GM12878 (cell line): ENCODE results near the gene FBLIM1. TPM values are rescaled to one million over a fixed set of nuclear protein-coding genes. Genes with fewer than 3 reads are reported as not detected.

Experiments
- ATF7 ChIP-seq: fragments of 450-650 bp; IDR thresholded peaks from 2 replicates; pipeline ENCODE4 v1.6.1; 2016; ENCODE audit warnings: low read depth, mild to moderate bottlenecking
- CBX3 ChIP-seq: fragments of 200-600 bp; sonication (generic); IDR thresholded peaks from 2 replicates; pipeline ENCODE4 v1.6.1; 2016; ENCODE audit warnings: low read depth, borderline replicate concordance
- E2F4 ChIP-seq: IDR thresholded peaks from 2 replicates; pipeline ENCODE4 v1.6.1; 2012; ENCODE audit warnings: low read depth, low read length, improper control_type of control experiment
- MLLT1 ChIP-seq: fragments of 450-650 bp; IDR thresholded peaks from 2 replicates; pipeline ENCODE4 v1.6.1; 2016; ENCODE audit warnings: mild to moderate bottlenecking
- POU2F2 ChIP-seq: IDR thresholded peaks from 3 replicates; pipeline ENCODE4 v1.6.1; 2011; ENCODE audit warnings: low read depth, mild to moderate bottlenecking, low read length, borderline replicate concordance
- RELA ChIP-seq: fragments of 450-650 bp; IDR thresholded peaks from 2 replicates; pipeline ENCODE4 v1.8.0; 2014; ENCODE audit warnings: borderline replicate concordance; ENCODE audit not compliant: partially characterized antibody
- SIN3A ChIP-seq: IDR thresholded peaks from 2 replicates; pipeline ENCODE4 v1.6.1; 2012; ENCODE audit warnings: low read depth, low read length, improper control_type of control experiment
- SIX5 ChIP-seq: IDR thresholded peaks from 2 replicates; pipeline ENCODE4 v1.6.1; 2011; ENCODE audit warnings: mild to moderate bottlenecking, low read depth, low read length, moderate library complexity; ENCODE audit not compliant: severe bottlenecking
- TCF12 ChIP-seq: IDR thresholded peaks from 2 replicates; pipeline ENCODE4 v1.6.1; 2011; ENCODE audit warnings: low read depth, mild to moderate bottlenecking, low read length
- WRNIP1 ChIP-seq: IDR thresholded peaks from 2 replicates; pipeline ENCODE4 v1.6.1; 2011; ENCODE audit warnings: low read depth, low read length, improper control_type of control experiment, borderline replicate concordance
- ZBTB11 ChIP-seq: fragments of 450-650 bp; formaldehyde crosslinking; IDR thresholded peaks from 2 replicates; pipeline ENCODE4 v1.5.0; 2022; ENCODE audit warnings: mild to moderate bottlenecking, missing genetic modification characterization
- ZBTB33 ChIP-seq: fragments of 450-650 bp; IDR thresholded peaks from 2 replicates; pipeline ENCODE4 v1.6.1; 2017; ENCODE audit warnings: mild to moderate bottlenecking
- ZBTB40 ChIP-seq: fragments of 450-650 bp; IDR thresholded peaks from 2 replicates; pipeline ENCODE4 v1.6.1; 2016; ENCODE audit warnings: mild to moderate bottlenecking, moderate library complexity, borderline replicate concordance
- ZSCAN29 ChIP-seq: fragments of 450-650 bp; IDR thresholded peaks from 2 replicates; pipeline ENCODE4 v1.6.1; 2017; ENCODE audit warnings: mild to moderate bottlenecking, moderate library complexity
- polyA plus RNA-seq, 11 experiments: library from polyadenylated mRNA; depleted of rRNA in 4 of 11; unstranded in 6 of 11; stranded (reverse) in 5 of 11; fragments of >200 nt; fragmentation: Nextera tagmentation in 4 of 11; fragmentation: Illumina TruSeq in 1 of 11; extraction: Ambion mirVana in 4 of 11; extraction: Trizol in 1 of 11; gene quantifications; 1 replicate in 1 of 11; 2 replicates in 10 of 11; pipeline versions ENCODE4 v1.2.1 to v1.2.3, GENCODE V29; 2011 to 2016; ENCODE audit warnings: inconsistent platforms in 2 of 11, missing spikeins in 2 of 11, low read depth in 1 of 11
- total RNA-seq, 4 experiments: library from RNA; depleted of rRNA in 3 of 4; stranded (reverse); fragments of >200 nt in 3 of 4; fragmentation: Illumina TruSeq in 1 of 4; extraction: Trizol in 1 of 4; gene quantifications; 2 replicates each; pipeline versions ENCODE4 v1.2.1 to v1.2.3, GENCODE V29; 2013 to 2021

FBLIM1 gene
- total and polyA plus RNA-seq, 10 of the 15 experiments (the other 5 are each of a cell fraction or from before 2014, with no cell fraction given), result 0.03 to 0.13 TPM; not detected in 8

- TF ChIP-seq ZBTB11 (CRISPR knock-in tag), result no peak
- TF ChIP-seq CBX3, result no peak
- TF ChIP-seq SIN3A, result no peak
- TF ChIP-seq SIX5, result no peak
- no peak for TF ChIP-seq ZBTB33
- no peak for TF ChIP-seq E2F4
- TF ChIP-seq MLLT1, result no peak
- TF ChIP-seq POU2F2, result no peak
- TF ChIP-seq ZSCAN29, result no peak
- no peak for TF ChIP-seq ATF7
- no peak for TF ChIP-seq TCF12
- no peak for TF ChIP-seq RELA
- TF ChIP-seq ZBTB40, result no peak
- no peak for TF ChIP-seq WRNIP1
Observed at GRCh38 chr1:15768388-15768787, 9.8 kb downstream of the FBLIM1 start (continued).
